CD4-positive, alpha-beta T cell treated with Interleukin-6 at 100 ng/mL for 8 hours (primary cell): ENCODE results near the gene SERF2.
"Not testable (repeated sequence)": the region's sequence is repeated elsewhere in the genome, so short reads cannot be mapped to it uniquely, and the experiment has no call there.

ENCODE experiments used
- DNase-seq: peaks from one replicate; pipeline ENCODE4 v3.0.0-alpha.2; 2020; ENCODE audit warnings: mixed read lengths, low spot score

The SERF2 gene

GRCh38 chr15:43829951-43830540 is 37.9 kb downstream of the SERF2 start:
- not testable (repeated sequence) for DNase-seq

DNA sequence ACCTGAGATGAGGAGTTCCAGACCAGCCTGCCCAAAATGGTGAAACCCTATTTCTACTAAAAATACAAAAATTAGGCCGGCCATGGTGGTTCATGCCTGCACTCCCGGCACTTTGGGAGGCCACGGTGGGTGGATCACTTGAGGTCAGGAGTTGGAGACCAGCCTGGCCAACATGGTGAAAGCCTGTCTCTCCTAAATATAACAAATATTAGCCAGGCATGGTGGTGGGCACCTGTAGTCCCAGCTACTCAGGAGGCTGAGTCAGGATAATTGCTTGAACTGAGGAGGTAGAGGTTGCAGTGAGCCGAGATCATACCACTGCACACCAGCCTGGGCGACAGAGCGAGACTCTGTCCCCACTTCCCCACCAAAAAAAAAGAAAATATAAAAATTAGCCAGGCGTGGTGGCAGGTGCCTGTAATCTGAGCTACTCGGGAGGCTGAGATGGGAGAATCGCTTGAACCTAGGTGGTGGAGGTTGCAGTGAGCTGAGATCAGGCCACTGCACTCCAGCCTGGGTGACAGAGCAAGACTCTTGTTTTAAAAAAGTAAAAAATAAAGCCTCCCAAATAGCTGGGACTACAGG is 38.7 kb downstream of the SERF2 start:
- not testable (repeated sequence) for DNase-seq

DNA sequence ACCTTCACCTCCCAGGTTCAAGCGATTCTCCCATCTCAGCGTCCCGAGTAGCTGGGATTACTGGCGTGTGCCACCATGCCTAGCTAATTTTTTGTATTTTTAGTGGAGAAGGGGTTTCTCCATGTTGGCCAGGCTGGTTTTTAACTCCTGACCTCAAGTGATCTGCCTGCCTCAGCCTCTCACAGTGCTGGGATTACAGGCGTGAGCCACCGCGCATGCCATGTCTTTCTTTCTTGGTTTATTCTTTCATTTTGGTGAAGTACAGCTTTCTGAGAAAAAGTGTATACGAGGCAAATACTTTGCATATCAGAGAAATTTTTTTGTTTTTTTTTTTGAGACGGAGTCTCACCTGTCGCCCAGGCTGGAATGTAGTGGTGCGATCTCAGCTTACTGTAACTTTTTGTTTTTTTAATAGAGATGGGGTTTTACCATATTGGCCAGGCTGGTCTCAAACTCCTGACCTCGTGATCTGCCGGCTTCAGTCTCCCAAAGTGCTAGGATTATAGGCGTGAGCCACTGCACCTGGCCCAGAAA is 39.5 kb downstream of the SERF2 start:
- not testable (repeated sequence) for DNase-seq

DNA sequence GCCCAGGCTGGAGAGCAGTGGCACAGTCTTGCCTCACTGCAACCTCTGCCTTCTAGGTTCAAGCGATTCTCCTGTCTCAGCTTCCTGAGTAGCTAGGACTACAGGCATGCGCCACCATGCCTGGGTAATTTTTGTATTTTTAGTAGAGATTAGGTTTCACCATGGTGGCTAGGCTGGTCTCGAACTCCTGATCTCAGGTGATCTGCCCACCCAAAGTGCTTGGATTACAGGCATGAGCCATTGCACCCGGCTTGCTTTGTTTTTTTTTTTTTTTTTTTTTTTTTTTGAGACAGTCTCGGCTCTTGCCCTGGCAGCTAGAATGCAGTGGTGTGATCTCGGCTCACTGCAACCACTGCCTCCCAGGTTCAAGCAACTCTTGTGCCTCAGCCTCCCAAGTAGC is 40.4 kb downstream of the SERF2 start:
- DNase-seq = not testable (repeated sequence)

DNA sequence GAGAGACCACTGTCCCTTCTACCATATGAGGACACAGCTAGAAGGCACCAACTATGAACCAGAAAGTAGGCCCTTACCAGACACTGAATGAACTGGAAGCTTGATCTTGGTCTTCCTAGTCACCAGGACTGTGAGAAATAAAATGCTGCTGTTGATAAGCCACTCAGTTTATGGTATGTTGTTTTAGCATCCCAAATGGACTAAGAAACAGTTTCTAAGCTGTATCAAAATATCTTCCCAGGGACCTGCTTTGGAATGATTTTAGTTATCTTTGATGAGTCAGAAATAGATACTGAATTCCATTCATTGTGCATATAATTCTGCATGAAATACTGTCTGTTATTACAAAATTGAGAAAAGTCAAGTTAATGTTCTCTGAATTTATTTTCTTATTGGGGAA is 53.3 kb downstream of the SERF2 start:
- no peak for DNase-seq
